GM12892 (cell line): ENCODE results near the gene CFAP69.

Source experiments
- POLR2A ChIP-seq: IDR thresholded peaks from 2 replicates; pipeline ENCODE4 v1.6.1; 2011; ENCODE audit warnings: low read depth, low read length, control low read depth
- POLR2AphosphoS5 ChIP-seq: IDR thresholded peaks from 2 replicates; pipeline ENCODE4 v1.6.1; 2011; ENCODE audit warnings: low read depth, low read length, control low read depth
- TAF1 ChIP-seq: IDR thresholded peaks from 2 replicates; pipeline ENCODE4 v1.6.1; 2011; ENCODE audit warnings: low read depth, mild to moderate bottlenecking, control low read depth, low read length, borderline replicate concordance

- TF ChIP-seq POLR2A (no peak), TAF1 (no peak), POLR2AphosphoS5 (no peak)
Observed at GRCh38 chr7:90224195-90224594, 20.8 kb upstream of the CFAP69 start.
